ENCODE measurements around the gene FARS2.

The FARS2 gene

DNA sequence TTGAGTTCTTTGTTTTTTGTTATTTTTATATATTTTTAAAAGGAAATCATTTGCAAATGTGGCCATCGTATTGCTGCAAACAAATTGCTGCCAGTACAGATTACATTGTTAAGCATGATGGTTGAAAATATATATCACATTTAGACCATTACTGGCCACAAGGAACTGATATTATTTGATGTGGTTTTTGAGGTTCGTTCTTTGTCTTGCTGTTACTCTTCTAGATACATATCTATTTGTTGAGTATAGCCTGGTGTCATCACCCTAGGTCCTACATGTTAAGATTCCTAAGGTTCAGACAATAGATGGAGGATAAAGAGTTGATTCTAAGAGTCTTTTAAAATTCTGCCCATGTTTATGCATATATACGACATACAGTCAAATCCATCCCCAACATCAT lies 306.0 kb downstream of the FARS2 start:
- no peak overlapping the region for H3K4me3 ChIP-seq (ENCODE audit: low read depth, low read length)
- H3K9ac ChIP-seq (ENCODE audit: low read depth, low read length), result no peak overlapping the region
- peaks cover 18% of the 10 kb centered on the region; the same call in 1 of the 2 replicates for H3K4me1 ChIP-seq (ENCODE audit: control insufficient read depth, insufficient read depth, low read length)
- H3K27me3 ChIP-seq (ENCODE audit: control insufficient read depth, insufficient read depth, low read length), result no peaks in the 10 kb centered on the region
- H3K27ac ChIP-seq (ENCODE audit: low read depth, low read length), result no peak overlapping the region
- H3K36me3 ChIP-seq (ENCODE audit: control insufficient read depth, insufficient read depth, low read length), result no peaks in the 10 kb centered on the region
- peaks cover 10% of the 10 kb centered on the region; the same call in 1 of the 2 replicates for H3K9me3 ChIP-seq (ENCODE audit: control insufficient read depth, insufficient read depth, low read length)

DNA sequence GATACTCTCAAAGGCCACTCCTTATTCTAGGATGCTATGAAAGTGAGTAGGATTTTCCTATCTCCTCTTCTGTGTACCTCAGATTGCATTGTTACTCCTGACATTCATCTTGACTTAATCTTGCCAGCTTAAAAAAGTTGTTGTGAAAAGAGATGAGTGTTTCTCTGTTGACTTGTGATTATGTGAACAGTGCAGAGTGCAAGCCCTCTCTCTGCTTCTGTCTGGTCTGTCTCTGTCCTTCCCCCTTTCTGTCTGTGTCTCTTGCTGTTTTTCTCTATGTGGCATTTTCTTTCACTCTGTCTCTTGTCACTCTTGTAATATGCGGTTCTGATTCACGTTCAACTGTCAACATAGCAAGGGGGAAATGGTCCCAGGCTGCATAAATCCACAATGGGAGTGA lies 306.6 kb downstream of the FARS2 start:
- H3K4me3 ChIP-seq (ENCODE audit: low read depth, low read length), result no peak overlapping the region
- no peaks in the 10 kb centered on the region for H3K36me3 ChIP-seq (ENCODE audit: control insufficient read depth, insufficient read depth, low read length)
- H3K27ac ChIP-seq (ENCODE audit: low read depth, low read length), result no peak overlapping the region
- peaks cover 10% of the 10 kb centered on the region; the same call in 1 of the 2 replicates for H3K9me3 ChIP-seq (ENCODE audit: control insufficient read depth, insufficient read depth, low read length)
- peaks cover 18% of the 10 kb centered on the region; the same call in 1 of the 2 replicates for H3K4me1 ChIP-seq (ENCODE audit: control insufficient read depth, insufficient read depth, low read length)
- H3K9ac ChIP-seq (ENCODE audit: low read depth, low read length), result no peak overlapping the region
- H3K27me3 ChIP-seq (ENCODE audit: control insufficient read depth, insufficient read depth, low read length), result no peaks in the 10 kb centered on the region

DNA sequence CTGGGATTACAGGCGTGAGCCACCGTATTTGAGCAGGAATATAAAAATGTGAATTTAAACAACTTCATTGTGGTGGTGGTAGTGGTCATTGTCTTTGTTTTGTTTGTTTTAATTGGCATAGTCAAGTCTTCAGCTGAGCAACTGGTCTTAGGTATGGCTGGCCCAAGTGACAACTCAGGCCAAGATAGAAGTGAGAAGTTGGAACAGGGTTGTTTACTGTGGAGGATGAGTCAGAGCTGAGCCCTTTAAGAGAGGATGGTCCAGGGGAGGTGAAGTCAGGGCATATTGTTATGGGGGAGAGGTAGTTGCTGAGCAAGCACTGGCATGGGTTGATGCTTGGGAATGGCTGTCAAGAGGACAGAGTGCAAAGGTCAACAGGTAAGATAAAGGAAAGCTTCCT lies 308.2 kb downstream of the FARS2 start:
- no peak overlapping the region for H3K4me3 ChIP-seq (ENCODE audit: low read depth, low read length)
- no peaks in the 10 kb centered on the region for H3K27me3 ChIP-seq (ENCODE audit: control insufficient read depth, insufficient read depth, low read length)
- H3K9me3 ChIP-seq (ENCODE audit: control insufficient read depth, insufficient read depth, low read length), result peaks cover 10% of the 10 kb centered on the region; the same call in 1 of the 2 replicates
- H3K36me3 ChIP-seq (ENCODE audit: control insufficient read depth, insufficient read depth, low read length), result no peaks in the 10 kb centered on the region
- no peak overlapping the region for H3K9ac ChIP-seq (ENCODE audit: low read depth, low read length)
- H3K27ac ChIP-seq (ENCODE audit: low read depth, low read length), result no peak overlapping the region
- H3K4me1 ChIP-seq (ENCODE audit: control insufficient read depth, insufficient read depth, low read length), result peaks cover 3% of the 10 kb centered on the region; the same call in 1 of the 2 replicates

DNA sequence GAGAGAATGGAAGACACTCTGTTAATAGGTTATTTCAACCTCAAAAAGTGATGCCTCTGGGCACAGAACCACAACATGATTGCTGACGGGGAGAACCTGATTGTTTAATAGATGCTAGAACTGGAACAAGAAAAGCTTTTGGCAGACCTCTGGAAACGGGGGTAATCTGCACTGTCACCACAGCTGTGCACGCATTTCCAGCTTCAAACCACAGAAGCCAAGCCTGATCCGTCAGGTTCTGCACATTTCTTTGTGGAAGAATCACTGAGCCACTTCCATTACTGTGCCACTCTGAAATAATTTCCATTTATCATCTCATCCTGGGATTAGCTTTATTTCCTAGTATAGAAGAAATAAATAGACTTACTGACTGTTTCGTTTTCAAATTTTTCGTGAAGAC lies 309.3 kb downstream of the FARS2 start:
- no peak overlapping the region for H3K27ac ChIP-seq (ENCODE audit: low read depth, low read length)
- H3K4me3 ChIP-seq (ENCODE audit: low read depth, low read length), result no peak overlapping the region
- no peaks in the 10 kb centered on the region for H3K4me1 ChIP-seq (ENCODE audit: control insufficient read depth, insufficient read depth, low read length)
- no peaks in the 10 kb centered on the region for H3K36me3 ChIP-seq (ENCODE audit: control insufficient read depth, insufficient read depth, low read length)
- peaks cover 3% of the 10 kb centered on the region; the same call in 1 of the 2 replicates for H3K9me3 ChIP-seq (ENCODE audit: control insufficient read depth, insufficient read depth, low read length)
- H3K9ac ChIP-seq (ENCODE audit: low read depth, low read length), result no peak overlapping the region
- no peaks in the 10 kb centered on the region for H3K27me3 ChIP-seq (ENCODE audit: control insufficient read depth, insufficient read depth, low read length)

DNA sequence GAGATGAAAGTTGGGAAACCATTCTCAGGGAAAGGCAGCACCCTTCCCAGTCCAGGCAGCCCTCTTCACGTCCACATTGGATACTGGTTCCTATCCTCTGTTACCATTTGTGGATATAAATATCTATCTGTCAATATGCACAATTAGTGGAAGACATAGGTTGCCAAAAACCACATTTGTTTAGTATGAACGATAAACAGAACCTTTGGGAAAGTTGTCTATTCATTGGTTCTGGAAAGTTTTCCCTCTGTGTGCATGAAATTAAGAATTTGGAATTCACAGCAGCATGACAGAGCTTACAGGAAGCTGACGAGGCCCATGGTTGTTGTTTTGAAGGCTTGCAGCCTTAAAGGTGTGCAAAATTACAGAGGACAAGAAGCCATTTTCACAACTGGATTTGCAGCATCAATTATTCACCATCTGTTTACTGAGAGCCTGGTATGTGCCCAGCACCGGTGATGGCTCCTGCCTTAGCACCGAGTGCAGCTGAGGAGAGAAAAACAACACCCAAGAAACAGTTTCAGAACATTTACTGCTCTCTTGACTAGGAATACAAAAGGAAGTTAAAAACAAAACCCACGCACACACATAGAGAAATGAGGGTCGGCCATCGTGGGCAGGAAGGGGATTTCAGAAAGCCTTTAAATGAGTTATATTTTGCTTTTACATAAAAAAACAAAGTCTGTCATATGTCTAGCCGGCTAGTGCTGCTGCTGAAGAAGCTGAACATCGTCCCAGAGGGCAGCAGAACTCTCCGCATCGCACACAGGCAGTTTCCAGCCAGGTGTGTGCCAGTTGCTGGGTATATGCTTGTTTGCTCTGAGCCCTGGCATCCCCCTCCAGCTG lies 319.6 kb downstream of the FARS2 start:
- H3K9me3 ChIP-seq (ENCODE audit: control insufficient read depth, insufficient read depth, low read length), result no peaks in the 10 kb centered on the region
- peaks cover 4% of the 10 kb centered on the region; the same call in 1 of the 2 replicates for H3K4me1 ChIP-seq (ENCODE audit: control insufficient read depth, insufficient read depth, low read length)
- H3K4me3 ChIP-seq (ENCODE audit: low read depth, low read length), result no peak overlapping the region
- no peak overlapping the region for H3K9ac ChIP-seq (ENCODE audit: low read depth, low read length)
- no peak overlapping the region for H3K27ac ChIP-seq (ENCODE audit: low read depth, low read length)
- H3K27me3 ChIP-seq (ENCODE audit: control insufficient read depth, insufficient read depth, low read length), result no peaks in the 10 kb centered on the region
- no peaks in the 10 kb centered on the region for H3K36me3 ChIP-seq (ENCODE audit: control insufficient read depth, insufficient read depth, low read length)

DNA sequence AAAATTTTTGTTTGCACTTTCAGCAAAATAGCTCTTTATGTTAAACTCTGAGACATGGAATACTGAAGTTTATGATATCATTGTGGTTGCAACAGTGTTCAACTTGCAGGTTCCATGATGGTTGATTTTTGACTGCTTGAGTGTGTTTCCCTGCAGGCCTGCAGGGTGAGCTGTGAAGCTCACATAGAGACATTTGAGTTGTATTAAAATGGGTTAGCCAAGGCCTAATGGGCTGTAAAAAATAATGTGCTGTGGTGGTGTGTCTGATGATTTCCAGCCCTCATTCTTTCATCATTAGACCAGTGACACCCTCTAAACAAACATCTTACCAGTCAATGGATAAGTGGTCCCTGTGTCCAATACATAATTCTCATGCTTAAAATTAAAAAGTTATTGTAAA lies 321.4 kb downstream of the FARS2 start:
- Histone ChIP-seq H3K9ac (ENCODE audit: low read depth, low read length) (no peak overlapping the region), H3K27ac (ENCODE audit: low read depth, low read length) (no peak overlapping the region), H3K9me3 (ENCODE audit: control insufficient read depth, insufficient read depth, low read length) (no peaks in the 10 kb centered on the region), H3K27me3 (ENCODE audit: control insufficient read depth, insufficient read depth, low read length) (no peaks in the 10 kb centered on the region), H3K4me1 (ENCODE audit: control insufficient read depth, insufficient read depth, low read length) (peaks cover 4% of the 10 kb centered on the region; the same call in 1 of the 2 replicates), H3K4me3 (ENCODE audit: low read depth, low read length) (no peak overlapping the region), H3K36me3 (ENCODE audit: control insufficient read depth, insufficient read depth, low read length) (no peaks in the 10 kb centered on the region)

DNA sequence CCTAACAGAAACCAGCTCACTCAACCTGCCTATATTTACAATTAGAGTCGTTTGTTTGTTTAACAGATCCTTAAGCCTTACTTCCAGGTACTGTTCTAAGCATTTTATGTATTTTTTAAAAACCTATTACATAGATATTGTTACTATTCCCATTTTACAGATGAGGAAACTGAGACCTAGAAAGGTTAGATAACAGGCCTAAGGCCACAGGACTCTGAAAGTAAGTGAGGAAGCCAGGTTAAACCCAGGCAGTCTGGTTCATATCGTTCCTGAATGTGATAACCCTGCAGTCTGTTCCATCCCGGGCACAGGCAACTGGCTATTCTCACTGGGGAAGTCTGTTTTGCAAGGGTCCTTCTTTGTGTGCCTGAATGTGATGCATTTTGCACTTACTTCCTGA lies 322.2 kb downstream of the FARS2 start:
- no peaks in the 10 kb centered on the region for H3K36me3 ChIP-seq (ENCODE audit: control insufficient read depth, insufficient read depth, low read length)
- no peaks in the 10 kb centered on the region for H3K27me3 ChIP-seq (ENCODE audit: control insufficient read depth, insufficient read depth, low read length)
- peaks cover 4% of the 10 kb centered on the region; the same call in 1 of the 2 replicates for H3K4me1 ChIP-seq (ENCODE audit: control insufficient read depth, insufficient read depth, low read length)
- H3K27ac ChIP-seq (ENCODE audit: low read depth, low read length), result no peak overlapping the region
- H3K4me3 ChIP-seq (ENCODE audit: low read depth, low read length), result no peak overlapping the region
- H3K9me3 ChIP-seq (ENCODE audit: control insufficient read depth, insufficient read depth, low read length), result no peaks in the 10 kb centered on the region
- no peak overlapping the region for H3K9ac ChIP-seq (ENCODE audit: low read depth, low read length)

DNA sequence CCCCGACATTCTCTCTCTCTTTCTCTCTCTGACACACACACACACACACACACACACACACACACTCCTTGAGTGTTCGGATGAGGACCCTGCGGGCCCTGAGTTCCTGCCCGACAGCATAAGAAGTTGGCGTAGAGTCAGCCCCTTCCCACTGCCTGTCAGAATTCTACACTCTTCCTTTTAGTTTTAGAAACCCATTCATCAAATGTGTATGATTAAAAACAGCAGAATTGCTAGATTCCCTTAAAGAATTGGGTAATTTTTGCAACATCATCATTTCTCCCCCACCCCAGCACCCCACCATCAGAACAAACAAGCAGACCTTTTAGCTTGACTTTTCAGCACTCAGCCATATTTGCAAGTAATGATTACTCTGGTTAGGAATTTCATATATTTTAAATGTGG lies 322.8 kb downstream of the FARS2 start:
- Histone ChIP-seq H3K4me3 (ENCODE audit: low read depth, low read length) (no peak overlapping the region), H3K9ac (ENCODE audit: low read depth, low read length) (no peak overlapping the region)

DNA sequence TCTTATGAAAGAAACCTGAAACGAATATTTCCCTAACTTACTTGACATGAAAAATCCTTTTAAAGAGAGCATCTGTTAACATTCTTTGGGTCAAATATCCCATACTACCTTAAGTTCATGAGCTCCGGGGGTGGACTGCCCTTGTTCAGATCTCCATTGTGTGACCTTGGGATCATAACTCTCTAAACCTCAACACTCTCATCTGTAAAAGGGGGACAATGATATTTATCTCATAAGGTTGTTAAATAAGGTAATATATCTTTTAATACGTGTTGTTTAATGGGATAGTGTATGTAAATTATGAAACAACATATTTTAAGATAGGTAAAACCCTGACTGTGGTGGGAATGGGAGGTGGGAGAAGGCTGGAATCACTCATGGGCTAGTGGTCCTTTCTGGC lies 326.3 kb downstream of the FARS2 start:
- Histone ChIP-seq H3K4me3 (ENCODE audit: low read depth, low read length) (no peak overlapping the region), H3K9me3 (ENCODE audit: control insufficient read depth, insufficient read depth, low read length) (no peaks in the 10 kb centered on the region), H3K27ac (ENCODE audit: low read depth, low read length) (no peak overlapping the region), H3K36me3 (ENCODE audit: control insufficient read depth, insufficient read depth, low read length) (no peaks in the 10 kb centered on the region), H3K27me3 (ENCODE audit: control insufficient read depth, insufficient read depth, low read length) (no peaks in the 10 kb centered on the region), H3K9ac (ENCODE audit: low read depth, low read length) (no peak overlapping the region), H3K4me1 (ENCODE audit: control insufficient read depth, insufficient read depth, low read length) (peaks cover 4% of the 10 kb centered on the region; the same call in 1 of the 2 replicates)

More for the DNA sequence above, 322.8 kb downstream of the FARS2 start:
- no peaks in the 10 kb centered on the region for H3K9me3 ChIP-seq (ENCODE audit: control insufficient read depth, insufficient read depth, low read length)
- H3K27me3 ChIP-seq (ENCODE audit: control insufficient read depth, insufficient read depth, low read length), result no peaks in the 10 kb centered on the region
- H3K27ac ChIP-seq (ENCODE audit: low read depth, low read length), result no peak overlapping the region
- peaks cover 4% of the 10 kb centered on the region; the same call in 1 of the 2 replicates for H3K4me1 ChIP-seq (ENCODE audit: control insufficient read depth, insufficient read depth, low read length)
- no peaks in the 10 kb centered on the region for H3K36me3 ChIP-seq (ENCODE audit: control insufficient read depth, insufficient read depth, low read length)

DNA sequence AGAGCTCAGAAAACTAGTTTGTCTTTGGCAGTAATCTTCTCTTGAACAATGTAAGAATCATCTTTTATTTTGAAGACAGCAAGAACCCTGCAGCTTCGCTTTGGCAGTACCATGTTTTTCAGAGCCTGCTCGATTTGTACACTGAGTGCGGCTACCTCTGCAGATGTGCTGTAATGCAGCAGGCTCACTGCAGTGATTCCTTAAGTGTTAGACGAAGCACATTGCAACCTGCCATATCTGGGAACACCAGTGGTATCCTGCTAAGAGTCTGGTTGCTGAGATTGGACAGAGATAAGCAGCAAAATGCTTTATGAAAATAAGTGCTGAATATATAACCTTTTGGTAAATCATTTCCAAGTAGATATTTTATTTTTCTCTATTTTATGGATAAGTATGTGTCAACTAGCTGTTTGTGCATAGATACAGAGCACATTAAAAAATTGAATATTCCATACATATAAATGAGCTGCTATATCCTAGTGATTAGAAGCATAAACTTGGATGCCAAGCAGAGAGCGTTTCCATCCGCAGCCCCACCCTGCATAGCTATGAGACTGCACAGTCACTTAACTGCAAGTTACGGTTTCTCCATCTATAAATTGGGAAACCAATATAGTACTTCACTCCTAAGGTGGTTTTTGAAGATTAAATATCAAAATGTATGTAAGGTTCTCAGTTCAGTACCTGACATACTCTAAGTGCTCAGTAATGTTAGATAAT lies 328.3 kb downstream of the FARS2 start:
- Histone ChIP-seq H3K9me3 (ENCODE audit: control insufficient read depth, insufficient read depth, low read length) (no peaks in the 10 kb centered on the region), H3K27me3 (ENCODE audit: control insufficient read depth, insufficient read depth, low read length) (no peaks in the 10 kb centered on the region), H3K4me3 (ENCODE audit: low read depth, low read length) (no peak overlapping the region), H3K9ac (ENCODE audit: low read depth, low read length) (no peak overlapping the region), H3K36me3 (ENCODE audit: control insufficient read depth, insufficient read depth, low read length) (no peaks in the 10 kb centered on the region), H3K27ac (ENCODE audit: low read depth, low read length) (no peak overlapping the region), H3K4me1 (ENCODE audit: control insufficient read depth, insufficient read depth, low read length) (no peaks in the 10 kb centered on the region)

DNA sequence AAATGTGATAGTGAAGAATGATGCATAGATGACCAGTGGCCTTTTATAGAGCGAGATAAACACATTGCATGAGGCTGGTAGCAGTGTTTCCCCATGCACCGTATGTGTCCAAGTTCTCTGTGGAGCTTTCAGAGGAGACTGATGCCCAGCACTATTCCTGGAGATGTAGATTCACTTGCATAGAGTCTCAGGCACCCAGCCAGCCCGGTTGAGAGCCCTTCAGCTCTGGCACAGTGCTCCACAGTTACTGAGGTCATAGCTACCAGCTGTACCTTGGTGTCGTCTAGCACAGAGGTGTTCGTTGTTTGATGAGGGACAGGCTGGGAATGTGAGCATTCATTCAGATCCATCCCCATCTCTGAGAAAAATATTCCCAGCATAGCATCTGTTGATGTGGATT lies 328.9 kb downstream of the FARS2 start:
- Histone ChIP-seq H3K36me3 (ENCODE audit: control insufficient read depth, insufficient read depth, low read length) (no peaks in the 10 kb centered on the region), H3K27ac (ENCODE audit: low read depth, low read length) (no peak overlapping the region), H3K4me1 (ENCODE audit: control insufficient read depth, insufficient read depth, low read length) (no peaks in the 10 kb centered on the region), H3K4me3 (ENCODE audit: low read depth, low read length) (no peak overlapping the region), H3K9ac (ENCODE audit: low read depth, low read length) (no peak overlapping the region), H3K9me3 (ENCODE audit: control insufficient read depth, insufficient read depth, low read length) (no peaks in the 10 kb centered on the region), H3K27me3 (ENCODE audit: control insufficient read depth, insufficient read depth, low read length) (no peaks in the 10 kb centered on the region)
